Measurements from ENCODE around the gene GALNTL6. TPM values are rescaled to one million over a fixed set of nuclear protein-coding genes. Genes with fewer than 3 reads are reported as not detected.

Gene GALNTL6
- polyA plus RNA-seq, 4 donors, result 0.30 to 0.45 (median 0.31) TPM; not detected in 1

DNA sequence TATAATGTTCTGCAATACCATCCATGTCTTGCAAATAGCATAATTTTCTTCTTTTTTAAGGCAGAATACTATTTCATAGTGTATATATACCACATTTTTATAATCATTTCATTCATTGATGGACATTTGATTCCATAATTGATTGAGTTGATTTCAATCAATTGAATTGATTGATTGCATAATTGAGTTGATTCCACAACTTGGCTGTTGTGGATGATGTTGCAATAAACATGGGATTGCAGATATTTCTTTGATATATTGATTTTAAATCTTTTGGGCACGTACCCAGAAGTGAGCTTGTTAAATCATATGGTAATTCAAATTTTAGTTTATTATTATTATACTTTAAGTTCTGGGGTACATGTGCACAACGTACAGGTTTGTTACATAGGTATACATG lies 232.8 kb downstream of the GALNTL6 start:
- WGBS, 3 donors, result 66 to 83% (median 79%) methylated on average over 2 of the region's 2 CpGs
- Histone ChIP-seq H3K4me3 (ENCODE audit: low read depth in 1 of 3, low read length in 3 of 3) (no peak overlapping the region), H3K36me3 (ENCODE audit: control insufficient read depth in 3 of 3, insufficient read depth in 2 of 3, low read depth in 1 of 3, low read length in 3 of 3) (no peaks in the 10 kb centered on the region), H3K27me3 (ENCODE audit: control insufficient read depth in 3 of 3, insufficient read depth in 3 of 3, low read length in 3 of 3) (no peaks in the 10 kb centered on the region), H3K9me3 (ENCODE audit: control insufficient read depth in 2 of 2, insufficient read depth in 1 of 2, low read depth in 1 of 2, low read length in 1 of 2) (no peaks in the 10 kb centered on the region), H3K27ac (ENCODE audit: low read depth in 1 of 3, low read length in 2 of 3) (no peak overlapping the region), H3K4me1 (ENCODE audit: control insufficient read depth in 3 of 3, insufficient read depth in 2 of 3, low read depth in 1 of 3, low read length in 2 of 3) (no peaks in the 10 kb centered on the region)
- FAIRE-seq (no peak), DNase-seq (no peak)

DNA sequence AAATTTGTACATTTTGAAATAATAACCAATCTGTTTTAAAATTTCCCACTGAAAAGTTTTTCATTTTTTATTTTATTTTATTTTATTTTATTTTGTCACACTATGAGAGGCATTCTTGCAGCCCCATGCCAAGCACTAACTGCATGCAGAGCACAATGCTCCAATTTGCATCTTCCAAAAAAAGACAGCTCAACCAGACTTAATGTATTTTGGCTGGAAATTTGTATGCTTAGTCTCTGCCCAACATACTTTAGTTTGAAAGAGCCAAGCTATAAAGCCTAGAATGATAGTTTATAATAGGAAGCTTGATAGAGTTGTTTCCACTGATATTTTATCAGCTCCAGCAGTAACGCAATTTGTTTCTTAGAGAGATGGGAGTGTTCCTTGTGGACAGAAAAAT lies 235.5 kb downstream of the GALNTL6 start:
- H3K4me1 ChIP-seq (ENCODE audit: control insufficient read depth in 3 of 3, insufficient read depth in 2 of 3, low read depth in 1 of 3, low read length in 2 of 3), result no peaks in the 10 kb centered on the region
- H3K27me3 ChIP-seq (ENCODE audit: control insufficient read depth in 3 of 3, insufficient read depth in 3 of 3, low read length in 3 of 3), result no peaks in the 10 kb centered on the region
- no peak overlapping the region for H3K27ac ChIP-seq (ENCODE audit: low read depth in 1 of 3, low read length in 2 of 3)
- WGBS, 3 donors, result 53 to 60% (median 54%) methylated on average over 1 of the region's 1 CpG
- H3K9me3 ChIP-seq (ENCODE audit: control insufficient read depth in 2 of 2, insufficient read depth in 1 of 2, low read depth in 1 of 2, low read length in 1 of 2), result no peaks in the 10 kb centered on the region
- H3K36me3 ChIP-seq (ENCODE audit: control insufficient read depth in 3 of 3, insufficient read depth in 2 of 3, low read depth in 1 of 3, low read length in 3 of 3), result no peaks in the 10 kb centered on the region
- DNase-seq (no peak), FAIRE-seq (no peak)
- H3K4me3 ChIP-seq (ENCODE audit: low read depth in 1 of 3, low read length in 3 of 3), result no peak overlapping the region

DNA sequence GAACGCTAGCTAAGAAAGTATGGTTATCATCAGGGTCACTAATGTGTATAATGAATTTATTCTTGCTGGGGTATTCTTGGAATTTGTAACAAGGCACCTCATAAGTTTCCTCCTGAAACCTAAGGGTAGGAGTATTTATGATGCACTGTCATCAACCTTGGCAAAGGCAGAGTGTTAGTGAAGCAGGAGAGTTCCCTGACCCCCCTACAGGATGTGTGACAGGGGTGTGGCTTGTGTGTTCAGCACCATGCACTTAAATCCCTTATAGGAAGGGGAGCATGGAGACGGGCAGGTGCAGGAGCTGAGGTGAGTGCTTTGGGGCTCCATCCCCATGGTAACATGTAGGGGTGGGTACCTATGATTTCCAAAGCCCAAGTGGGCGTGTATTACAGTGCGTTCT lies 237.7 kb downstream of the GALNTL6 start:
- Histone ChIP-seq H3K4me3 (ENCODE audit: low read depth in 1 of 3, low read length in 3 of 3) (no peak overlapping the region), H3K9me3 (ENCODE audit: control insufficient read depth in 2 of 2, insufficient read depth in 1 of 2, low read depth in 1 of 2, low read length in 1 of 2) (no peaks in the 10 kb centered on the region), H3K27ac (ENCODE audit: low read depth in 1 of 3, low read length in 2 of 3) (no peak overlapping the region), H3K36me3 (ENCODE audit: control insufficient read depth in 3 of 3, insufficient read depth in 2 of 3, low read depth in 1 of 3, low read length in 3 of 3) (no peaks in the 10 kb centered on the region), H3K4me1 (ENCODE audit: control insufficient read depth in 3 of 3, insufficient read depth in 2 of 3, low read depth in 1 of 3, low read length in 2 of 3) (no peaks in the 10 kb centered on the region), H3K27me3 (ENCODE audit: control insufficient read depth in 3 of 3, insufficient read depth in 3 of 3, low read length in 3 of 3) (no peaks in the 10 kb centered on the region)
- FAIRE-seq, result no peak
- DNase-seq, result no peak
- 73 to 86% (median 79%) methylated on average over 4 of the region's 4 CpGs for WGBS, 3 donors

DNA sequence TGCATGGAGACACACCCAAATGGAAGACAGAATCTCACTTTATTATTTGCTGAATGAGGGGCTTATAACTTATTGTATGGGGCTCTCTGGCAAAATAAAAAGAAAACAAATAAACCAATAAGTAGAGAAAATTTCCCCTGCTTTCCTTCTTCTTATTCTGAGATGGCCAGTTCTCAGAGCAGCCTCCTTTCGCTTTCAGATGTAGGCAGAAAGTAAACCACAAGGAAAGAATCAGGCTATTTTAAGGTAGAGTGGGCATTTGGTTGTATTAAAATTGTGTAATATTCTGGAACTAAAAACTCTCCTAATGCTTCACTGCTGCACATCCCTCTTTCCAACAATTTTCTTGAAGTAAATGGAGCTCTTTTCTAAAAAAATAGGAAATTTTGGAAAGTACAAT lies 241.8 kb downstream of the GALNTL6 start:
- no peaks in the 10 kb centered on the region for H3K9me3 ChIP-seq (ENCODE audit: control insufficient read depth in 2 of 2, insufficient read depth in 1 of 2, low read depth in 1 of 2, low read length in 1 of 2)
- WGBS, 3 donors, result 77 to 88% (median 80%) methylated on average over 1 of the region's 1 CpG
- no peaks in the 10 kb centered on the region for H3K36me3 ChIP-seq (ENCODE audit: control insufficient read depth in 3 of 3, insufficient read depth in 2 of 3, low read depth in 1 of 3, low read length in 3 of 3)
- no peaks in the 10 kb centered on the region for H3K27me3 ChIP-seq (ENCODE audit: control insufficient read depth in 3 of 3, insufficient read depth in 3 of 3, low read length in 3 of 3)
- no peaks in the 10 kb centered on the region for H3K4me1 ChIP-seq (ENCODE audit: control insufficient read depth in 3 of 3, insufficient read depth in 2 of 3, low read depth in 1 of 3, low read length in 2 of 3)
- no peak overlapping the region for H3K27ac ChIP-seq (ENCODE audit: low read depth in 1 of 3, low read length in 2 of 3)
- DNase-seq, result no peak
- no peak overlapping the region for H3K4me3 ChIP-seq (ENCODE audit: low read depth in 1 of 3, low read length in 3 of 3)
- no peak for FAIRE-seq

DNA sequence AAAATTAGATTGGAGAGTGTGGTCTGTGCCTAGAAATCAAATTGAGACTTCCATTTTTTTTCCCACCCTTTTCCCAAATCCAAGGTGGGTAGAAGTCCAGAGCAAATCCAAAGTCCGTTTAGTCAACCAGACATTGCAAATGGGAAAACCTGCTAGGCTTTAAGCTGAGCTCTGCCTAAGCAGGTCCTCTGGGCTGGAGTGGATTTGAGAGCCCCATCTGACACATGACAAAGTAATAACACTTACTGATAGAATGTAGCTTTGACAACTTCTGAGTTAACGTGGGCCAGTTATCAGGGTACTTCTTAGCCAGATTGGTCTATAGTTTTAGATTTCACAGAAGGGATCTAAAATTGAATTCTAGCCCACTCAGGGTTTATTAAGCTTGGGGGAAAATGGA lies 242.3 kb downstream of the GALNTL6 start:
- no peaks in the 10 kb centered on the region for H3K9me3 ChIP-seq (ENCODE audit: control insufficient read depth in 2 of 2, insufficient read depth in 1 of 2, low read depth in 1 of 2, low read length in 1 of 2)
- H3K27me3 ChIP-seq (ENCODE audit: control insufficient read depth in 3 of 3, insufficient read depth in 3 of 3, low read length in 3 of 3), result no peaks in the 10 kb centered on the region
- 56 to 71% (median 65%) methylated on average over 2 of the region's 2 CpGs for WGBS, 3 donors
- no peak overlapping the region for H3K4me3 ChIP-seq (ENCODE audit: low read depth in 1 of 3, low read length in 3 of 3)
- DNase-seq (no peak), FAIRE-seq (no peak)
- H3K27ac ChIP-seq (ENCODE audit: low read depth in 1 of 3, low read length in 2 of 3), result no peak overlapping the region
- no peaks in the 10 kb centered on the region for H3K4me1 ChIP-seq (ENCODE audit: control insufficient read depth in 3 of 3, insufficient read depth in 2 of 3, low read depth in 1 of 3, low read length in 2 of 3)
- H3K36me3 ChIP-seq (ENCODE audit: control insufficient read depth in 3 of 3, insufficient read depth in 2 of 3, low read depth in 1 of 3, low read length in 3 of 3), result no peaks in the 10 kb centered on the region

DNA sequence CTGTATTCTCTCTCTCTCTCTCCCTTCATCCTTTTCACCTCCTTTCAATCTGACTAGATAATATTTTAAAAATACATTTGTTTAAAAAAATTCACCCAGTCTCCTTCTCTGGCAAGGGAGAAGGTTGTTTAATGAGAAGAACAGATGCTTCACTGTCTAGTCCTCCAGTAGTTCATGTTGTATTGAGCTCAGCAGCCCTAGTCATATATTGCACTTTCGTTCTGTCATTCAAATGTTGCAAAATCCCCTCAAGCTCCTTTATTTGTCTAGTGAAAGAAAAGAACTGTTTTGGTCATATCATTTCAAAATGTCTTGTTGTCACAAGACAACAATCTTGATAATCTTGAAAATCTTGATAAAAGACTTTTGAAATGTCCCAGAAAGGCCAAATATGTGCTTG lies 248.0 kb downstream of the GALNTL6 start:
- FAIRE-seq, result no peak
- WGBS, 3 donors, result 56 to 74% (median 64%) methylated on average over 1 of the region's 1 CpG

DNA sequence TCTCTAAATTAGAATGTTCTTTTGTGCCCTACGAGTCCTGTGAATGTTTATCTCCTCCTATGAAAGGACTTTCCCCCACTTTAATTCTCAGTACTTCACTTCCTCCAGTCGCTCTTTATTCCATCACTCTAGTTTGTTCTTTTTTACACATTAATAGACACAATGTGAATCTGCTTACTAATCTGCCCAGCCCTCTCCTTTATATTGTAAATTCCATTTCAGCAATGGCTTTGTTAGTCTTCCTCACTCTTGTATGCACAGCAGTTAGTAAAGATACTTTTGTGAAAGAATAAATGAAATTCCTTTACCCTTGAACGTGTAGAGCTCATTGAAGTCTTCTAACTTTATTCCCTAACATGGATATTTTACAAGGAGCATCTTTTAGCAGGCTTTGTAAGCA lies 255.3 kb downstream of the GALNTL6 start:
- no peaks in the 10 kb centered on the region for H3K36me3 ChIP-seq (ENCODE audit: control insufficient read depth in 3 of 3, insufficient read depth in 2 of 3, low read depth in 1 of 3, low read length in 3 of 3)
- WGBS, 3 donors, result 45 to 62% (median 58%) methylated on average over 3 of the region's 3 CpGs
- H3K9me3 ChIP-seq (ENCODE audit: control insufficient read depth in 2 of 2, insufficient read depth in 1 of 2, low read depth in 1 of 2, low read length in 1 of 2), result no peaks in the 10 kb centered on the region
- H3K4me1 ChIP-seq (ENCODE audit: control insufficient read depth in 3 of 3, insufficient read depth in 2 of 3, low read depth in 1 of 3, low read length in 2 of 3), result no peaks in the 10 kb centered on the region
- H3K27me3 ChIP-seq (ENCODE audit: control insufficient read depth in 3 of 3, insufficient read depth in 3 of 3, low read length in 3 of 3), result no peaks in the 10 kb centered on the region
- no peak overlapping the region for H3K4me3 ChIP-seq (ENCODE audit: low read depth in 1 of 3, low read length in 3 of 3)
- DNase-seq (no peak), FAIRE-seq (no peak)
- no peak overlapping the region for H3K27ac ChIP-seq (ENCODE audit: low read depth in 1 of 3, low read length in 2 of 3)

More for the DNA sequence above, 248.0 kb downstream of the GALNTL6 start:
- Histone ChIP-seq H3K4me3 (ENCODE audit: low read depth in 1 of 3, low read length in 3 of 3) (no peak overlapping the region), H3K9me3 (ENCODE audit: control insufficient read depth in 2 of 2, insufficient read depth in 1 of 2, low read depth in 1 of 2, low read length in 1 of 2) (no peaks in the 10 kb centered on the region), H3K27ac (ENCODE audit: low read depth in 1 of 3, low read length in 2 of 3) (no peak overlapping the region), H3K36me3 (ENCODE audit: control insufficient read depth in 3 of 3, insufficient read depth in 2 of 3, low read depth in 1 of 3, low read length in 3 of 3) (no peaks in the 10 kb centered on the region), H3K4me1 (ENCODE audit: control insufficient read depth in 3 of 3, insufficient read depth in 2 of 3, low read depth in 1 of 3, low read length in 2 of 3) (no peaks in the 10 kb centered on the region), H3K27me3 (ENCODE audit: control insufficient read depth in 3 of 3, insufficient read depth in 3 of 3, low read length in 3 of 3) (no peaks in the 10 kb centered on the region)
- DNase-seq, result no peak

DNA sequence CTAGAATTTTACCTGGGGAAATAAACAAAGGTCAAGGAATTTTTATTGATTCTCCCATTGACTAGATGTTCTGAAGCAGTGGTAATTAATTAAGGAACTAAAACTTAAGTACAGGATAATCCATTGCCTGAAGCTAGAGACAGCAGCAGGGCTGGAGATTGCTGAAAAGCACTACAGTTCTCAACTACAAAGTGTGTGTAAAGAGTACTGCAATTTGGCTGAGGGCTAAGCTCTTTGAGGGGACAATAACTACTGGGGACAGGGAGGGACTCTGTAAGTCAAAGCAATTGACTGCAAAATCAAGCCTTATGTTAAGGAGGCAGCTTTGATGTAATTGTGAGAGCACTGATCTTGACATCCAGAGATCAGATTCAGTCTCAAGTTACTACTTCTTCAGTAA lies 260.4 kb downstream of the GALNTL6 start:
- no peaks in the 10 kb centered on the region for H3K27me3 ChIP-seq (ENCODE audit: control insufficient read depth in 3 of 3, insufficient read depth in 3 of 3, low read length in 3 of 3)
- no peak for FAIRE-seq
- no peaks in the 10 kb centered on the region for H3K9me3 ChIP-seq (ENCODE audit: control insufficient read depth in 2 of 2, insufficient read depth in 1 of 2, low read depth in 1 of 2, low read length in 1 of 2)
- H3K27ac ChIP-seq (ENCODE audit: low read depth in 1 of 3, low read length in 2 of 3), result no peak overlapping the region
- H3K36me3 ChIP-seq (ENCODE audit: control insufficient read depth in 3 of 3, insufficient read depth in 2 of 3, low read depth in 1 of 3, low read length in 3 of 3), result no peaks in the 10 kb centered on the region
- no peak for DNase-seq
- H3K4me1 ChIP-seq (ENCODE audit: control insufficient read depth in 3 of 3, insufficient read depth in 2 of 3, low read depth in 1 of 3, low read length in 2 of 3), result no peaks in the 10 kb centered on the region
- no peak overlapping the region for H3K4me3 ChIP-seq (ENCODE audit: low read depth in 1 of 3, low read length in 3 of 3)

DNA sequence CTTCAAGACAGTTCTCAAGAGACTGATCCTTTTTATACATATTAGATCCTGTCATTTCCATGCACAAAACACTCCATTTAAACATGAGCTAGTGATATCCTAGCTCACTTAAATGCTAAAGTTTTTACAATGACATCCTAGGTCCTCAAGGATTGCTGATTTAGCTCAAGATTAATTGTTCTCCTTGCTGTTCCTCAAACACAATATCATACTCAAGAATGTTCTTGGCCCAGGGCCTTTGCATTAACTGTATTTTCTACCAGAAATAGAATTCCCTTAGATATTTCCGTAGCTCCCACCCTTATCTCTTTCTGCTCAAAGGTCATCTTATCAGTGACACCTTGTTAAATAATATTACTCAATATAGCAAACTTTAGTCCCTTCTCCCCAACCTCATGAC lies 270.1 kb downstream of the GALNTL6 start:
- no peak overlapping the region for H3K4me3 ChIP-seq (ENCODE audit: low read depth in 1 of 3, low read length in 3 of 3)
- H3K27me3 ChIP-seq (ENCODE audit: control insufficient read depth in 3 of 3, insufficient read depth in 3 of 3, low read length in 3 of 3), result no peaks in the 10 kb centered on the region
- no peaks in the 10 kb centered on the region for H3K9me3 ChIP-seq (ENCODE audit: control insufficient read depth in 2 of 2, insufficient read depth in 1 of 2, low read depth in 1 of 2, low read length in 1 of 2)
- FAIRE-seq (no peak), DNase-seq (peak in 1 of 2 donors; percentile 8)
- H3K4me1 ChIP-seq (ENCODE audit: control insufficient read depth in 3 of 3, insufficient read depth in 2 of 3, low read depth in 1 of 3, low read length in 2 of 3), result no peaks in the 10 kb centered on the region
- WGBS, 3 donors, result 17 to 58% (median 24%) methylated on average over 1 of the region's 1 CpG
- H3K36me3 ChIP-seq (ENCODE audit: control insufficient read depth in 3 of 3, insufficient read depth in 2 of 3, low read depth in 1 of 3, low read length in 3 of 3), result no peaks in the 10 kb centered on the region
- H3K27ac ChIP-seq (ENCODE audit: low read depth in 1 of 3, low read length in 2 of 3), result no peak overlapping the region

All from small intestine (tissue), 7 donors.